Activated naive CD4-positive, alpha-beta T cell (primary cell): ENCODE data around the gene GMDS.

ENCODE experiments used
- DNase-seq, 4 experiments: peaks; one replicate each; lab custom pipeline; 2025; lab: John Stamatoyannopoulos, UW

Gene GMDS

DNA sequence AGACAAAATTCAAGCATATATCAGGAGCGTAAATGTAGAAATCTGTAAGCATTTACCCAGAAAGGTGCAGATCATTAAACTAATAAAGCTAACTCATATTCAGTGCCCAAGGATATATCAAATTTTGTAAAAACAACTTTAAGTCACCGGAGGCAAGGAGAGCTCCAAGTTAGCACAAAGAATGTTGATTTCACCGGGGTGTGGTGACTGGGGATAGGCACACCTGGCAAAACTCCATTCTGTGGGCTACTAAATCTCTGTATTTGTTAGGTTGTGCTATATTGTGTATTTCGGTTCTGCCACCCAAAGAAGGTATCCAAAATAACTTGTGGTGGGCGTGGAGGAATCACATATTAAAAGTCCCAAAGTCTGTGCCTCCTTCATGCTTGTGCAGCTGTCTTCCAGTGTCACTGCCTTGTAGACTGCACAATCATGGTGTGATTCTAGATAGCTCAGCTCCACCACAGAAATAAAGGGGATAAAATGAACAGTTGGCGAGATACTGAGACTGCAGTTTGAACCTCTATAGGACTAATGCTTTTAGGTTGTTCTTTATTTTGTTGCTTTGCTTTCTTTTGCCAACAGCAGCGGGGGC lies 111.6 kb downstream of the GMDS start:
- no peak for DNase-seq

DNA sequence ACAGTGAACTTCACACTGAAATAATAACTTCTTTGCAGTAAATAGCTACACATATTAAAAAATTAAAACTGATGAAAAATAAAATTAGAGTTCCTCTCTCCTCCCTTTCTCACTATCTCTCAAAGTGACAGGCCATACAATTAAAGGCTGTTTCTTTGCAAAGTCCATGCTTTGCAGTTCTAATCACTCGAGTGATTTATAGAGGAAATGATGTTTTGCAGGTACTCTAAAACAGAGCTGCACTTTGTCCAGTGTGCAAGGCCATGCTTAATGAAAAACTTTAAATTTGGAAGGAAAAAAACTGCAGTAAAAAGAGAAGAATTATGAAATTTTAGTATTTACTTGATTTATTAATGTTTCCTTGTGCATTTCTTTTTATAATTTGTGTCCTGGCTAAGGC lies 112.5 kb downstream of the GMDS start:
- DNase-seq = no peak

DNA sequence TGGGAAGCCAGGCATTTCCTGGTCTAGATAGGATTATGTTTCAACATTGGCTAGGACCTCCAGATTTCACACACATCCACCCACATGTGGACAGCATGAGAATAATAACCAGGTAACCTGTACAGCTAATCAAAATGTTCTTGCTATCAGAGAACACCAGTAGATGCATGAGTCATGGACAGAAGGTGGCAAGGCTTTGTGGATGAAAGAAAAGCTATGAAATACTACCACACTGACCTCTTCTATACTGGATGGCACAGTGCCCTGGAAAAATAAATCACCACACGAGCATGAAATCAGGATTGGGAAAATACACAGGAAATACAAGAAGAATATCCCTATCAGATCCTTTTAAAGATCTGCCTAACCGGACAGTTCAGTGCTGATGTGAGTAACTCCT lies 113.0 kb downstream of the GMDS start:
- DNase-seq = no peak

DNA sequence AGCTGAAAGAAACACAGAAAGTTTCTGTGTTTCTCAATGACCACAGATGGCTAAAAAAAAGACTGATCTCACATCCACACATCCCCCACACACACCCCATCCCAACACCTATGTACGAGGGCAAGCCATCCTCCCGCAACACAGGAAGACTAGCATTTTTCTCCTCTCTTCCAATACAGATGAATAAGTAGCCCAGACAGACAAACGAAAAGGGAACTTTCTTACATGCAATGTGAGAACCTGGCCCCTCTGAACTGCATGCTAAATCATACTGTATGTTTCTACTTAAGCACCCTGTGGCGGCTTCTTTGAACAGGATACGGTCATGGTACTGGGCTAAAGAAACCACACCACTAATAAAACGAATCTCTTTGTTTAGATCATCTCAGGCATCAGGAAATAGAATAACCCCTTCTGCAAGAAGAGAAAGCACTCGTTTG lies 116.2 kb downstream of the GMDS start:
- DNase-seq = no peak

DNA sequence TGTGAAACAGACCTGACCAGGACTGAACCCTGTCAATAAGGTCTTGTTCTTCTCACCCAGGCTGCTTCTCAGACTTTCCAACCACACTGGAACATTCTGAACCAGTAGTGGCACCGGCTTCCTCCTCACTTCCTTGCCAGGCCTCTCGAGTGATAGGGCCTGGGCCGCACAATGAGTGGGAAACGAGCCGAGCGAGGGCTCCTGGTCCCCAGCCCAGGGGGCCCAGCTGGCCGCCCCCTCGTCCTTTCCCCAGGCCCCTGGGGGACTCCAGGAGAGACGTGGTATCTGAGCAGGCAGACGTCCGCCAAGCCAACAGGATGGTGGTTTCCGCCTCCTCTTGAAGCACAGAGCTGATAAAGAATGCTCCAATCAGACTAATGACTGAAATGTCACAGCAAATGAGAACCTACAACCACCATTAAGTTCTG lies 117.9 kb downstream of the GMDS start:
- DNase-seq = no peak

DNA sequence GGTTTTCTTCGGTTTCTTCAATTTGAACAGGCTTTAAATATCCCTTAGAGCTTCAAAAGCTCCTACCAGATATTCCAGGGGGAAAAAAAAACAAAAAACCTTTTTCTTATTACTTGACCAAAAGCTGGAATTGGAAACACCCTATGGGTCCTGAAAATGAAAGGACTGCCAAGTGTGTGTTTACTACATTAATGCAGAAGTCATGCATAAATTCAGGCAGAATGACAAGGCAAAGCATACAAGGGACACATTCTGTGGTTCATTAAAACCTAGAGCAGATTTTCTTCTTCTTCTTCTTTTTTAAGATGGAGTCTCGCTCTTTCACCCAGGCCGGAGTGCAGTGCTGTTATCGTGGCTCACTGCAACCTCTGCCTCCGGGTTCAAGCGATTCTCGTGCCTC lies 119.1 kb downstream of the GMDS start:
- DNase-seq = no peak

DNA sequence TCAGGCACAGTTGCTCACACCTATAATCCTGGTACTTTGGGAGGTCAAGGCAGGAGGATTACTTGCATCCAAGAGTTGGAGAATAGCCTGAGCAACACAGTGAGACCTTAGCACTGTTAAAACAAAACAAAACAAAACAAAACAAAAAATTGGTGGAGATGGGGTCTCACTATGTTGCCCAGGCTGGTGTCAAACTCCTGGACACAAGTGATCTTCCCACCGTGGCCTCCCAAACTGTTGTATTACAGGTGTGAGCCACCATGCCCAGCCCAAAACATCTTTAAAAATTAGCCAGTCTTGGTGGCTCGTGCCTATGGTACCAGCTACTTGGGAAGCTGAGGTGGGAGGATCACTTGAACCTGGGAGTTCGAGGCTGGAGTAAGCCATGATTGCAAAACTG lies 120.2 kb downstream of the GMDS start:
- no peak for DNase-seq

DNA sequence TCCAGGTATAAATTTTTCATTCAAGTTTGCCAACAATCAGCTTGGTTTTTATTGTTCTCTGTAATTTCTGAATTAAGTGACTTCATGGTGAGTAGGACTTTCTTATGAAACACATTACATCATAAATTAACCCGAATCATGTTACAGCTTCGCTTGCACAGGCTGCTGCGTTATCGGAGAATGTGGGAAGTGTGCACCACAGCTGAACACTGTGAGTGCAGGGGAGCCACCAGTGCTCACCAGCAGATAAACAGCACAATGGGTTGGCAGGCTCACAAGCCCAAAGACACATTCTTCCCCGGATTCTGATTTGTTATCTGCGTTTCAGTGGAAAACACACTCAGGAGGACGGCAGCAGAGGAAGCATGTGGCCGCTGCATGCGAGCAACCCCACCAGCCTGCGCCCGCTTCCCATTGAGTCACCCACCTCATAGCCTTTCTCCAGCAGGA lies 121.1 kb downstream of the GMDS start:
- DNase-seq = no peak

DNA sequence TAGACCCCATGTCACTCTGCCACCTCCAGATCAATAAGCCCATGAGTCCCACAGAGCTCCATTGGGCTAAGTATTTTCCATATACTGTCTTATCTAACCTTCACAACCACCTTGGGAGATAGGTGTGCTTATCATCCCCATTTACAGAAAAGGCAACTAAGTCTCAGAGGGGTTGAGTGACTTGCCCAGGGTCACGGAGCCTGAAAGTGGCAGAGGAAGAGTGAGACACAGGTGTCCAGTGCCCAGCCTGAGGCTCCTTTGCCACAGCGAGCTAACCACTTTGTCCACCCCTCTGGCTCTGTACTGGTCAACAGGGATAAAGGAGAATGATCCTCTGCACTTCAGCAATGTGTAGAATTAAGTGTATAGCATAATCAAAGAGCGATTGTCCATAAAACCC lies 124.5 kb downstream of the GMDS start:
- no peak for DNase-seq

DNA sequence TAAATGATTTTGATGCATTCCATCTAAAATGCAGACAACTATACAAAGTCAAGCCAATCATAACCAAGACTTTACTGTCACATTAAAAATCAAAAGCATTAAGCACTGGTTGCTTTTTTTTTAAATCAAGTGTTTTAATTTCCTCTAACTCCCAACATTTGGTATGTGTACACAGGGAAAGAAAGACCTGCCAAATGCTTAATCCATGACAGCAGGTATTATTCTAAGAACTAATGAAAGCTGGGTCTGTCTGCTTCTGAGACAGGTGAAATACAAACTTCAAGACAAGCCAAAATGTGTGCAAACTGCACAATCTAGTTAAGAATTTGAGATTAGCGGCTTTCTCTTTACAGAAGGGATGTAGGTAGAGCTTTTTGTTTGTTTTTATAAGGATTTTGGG lies 126.1 kb downstream of the GMDS start:
- DNase-seq = no peak

DNA sequence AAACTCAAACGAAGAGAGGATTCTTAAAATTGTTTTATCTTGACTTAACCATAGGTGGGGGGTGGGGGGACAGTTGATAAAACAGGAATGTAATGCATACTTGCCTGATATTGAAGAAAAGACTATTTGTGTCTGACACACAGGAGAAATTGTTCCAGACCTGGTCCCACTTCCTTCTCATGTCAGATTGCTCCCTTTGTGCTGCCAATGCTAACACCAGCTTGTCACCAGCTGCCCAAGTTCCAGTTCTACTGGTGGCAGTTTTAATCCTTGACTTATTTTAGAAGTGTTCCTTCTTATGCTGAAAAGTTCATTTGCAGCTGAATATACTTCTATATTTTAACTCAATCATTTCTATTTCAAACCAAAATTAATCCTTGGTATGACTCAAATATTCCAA lies 127.3 kb downstream of the GMDS start:
- DNase-seq = no peak

DNA sequence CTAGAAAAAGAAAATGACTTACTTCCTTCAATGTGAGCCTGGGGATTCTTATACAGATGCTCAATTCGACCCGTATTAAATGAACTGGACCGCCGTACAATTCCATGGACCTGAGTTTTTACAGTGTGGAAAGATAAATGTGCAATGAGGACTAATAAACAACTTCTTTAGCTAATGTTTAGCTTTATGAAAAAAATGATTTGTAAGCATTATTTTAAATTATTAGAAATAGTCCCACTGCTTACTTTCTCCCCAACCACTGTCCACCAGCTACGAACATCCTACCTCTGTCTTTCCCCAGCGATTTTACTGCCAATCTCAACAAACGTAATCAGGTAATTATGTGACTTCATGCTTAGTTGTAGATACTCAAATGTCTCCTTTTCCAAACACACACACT lies 128.0 kb downstream of the GMDS start:
- DNase-seq = no peak

DNA sequence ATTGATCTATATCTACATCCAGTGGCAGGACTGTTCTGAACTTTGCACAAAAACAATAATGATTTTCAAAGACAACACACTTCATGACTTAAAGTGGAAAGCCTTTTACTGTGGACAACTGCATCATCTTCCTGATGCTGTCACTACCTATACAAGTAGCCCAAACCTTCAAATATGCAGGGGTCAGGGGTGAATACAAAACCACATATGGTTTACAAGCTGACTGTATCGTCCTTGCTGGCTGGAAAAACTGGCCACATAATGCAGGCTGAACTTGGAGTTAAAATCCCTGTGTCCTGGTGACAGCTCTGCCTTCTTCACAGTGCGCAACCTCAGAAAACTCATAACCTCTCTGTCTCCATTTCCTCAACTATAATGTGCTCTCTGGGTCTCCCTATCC lies 128.9 kb downstream of the GMDS start:
- DNase-seq = no peak

DNA sequence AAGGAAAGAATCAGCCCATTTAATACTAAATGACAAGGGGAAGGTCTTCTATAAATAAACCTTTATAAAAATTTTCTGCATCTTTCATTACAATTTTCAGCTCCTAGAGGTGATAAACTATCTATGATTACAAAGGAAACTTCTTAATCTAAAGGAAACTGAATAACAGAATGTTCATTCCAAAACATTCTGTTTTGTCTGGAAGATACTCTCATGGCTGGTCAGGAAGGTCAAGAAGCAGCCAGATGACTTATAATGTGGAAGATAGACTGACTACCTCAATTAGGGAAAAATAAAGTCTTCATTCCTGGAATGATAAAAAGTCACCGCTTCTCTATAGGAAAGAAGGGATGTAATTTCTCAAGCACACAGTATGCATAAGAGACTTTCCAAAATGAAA lies 131.3 kb downstream of the GMDS start:
- DNase-seq = no peak

DNA sequence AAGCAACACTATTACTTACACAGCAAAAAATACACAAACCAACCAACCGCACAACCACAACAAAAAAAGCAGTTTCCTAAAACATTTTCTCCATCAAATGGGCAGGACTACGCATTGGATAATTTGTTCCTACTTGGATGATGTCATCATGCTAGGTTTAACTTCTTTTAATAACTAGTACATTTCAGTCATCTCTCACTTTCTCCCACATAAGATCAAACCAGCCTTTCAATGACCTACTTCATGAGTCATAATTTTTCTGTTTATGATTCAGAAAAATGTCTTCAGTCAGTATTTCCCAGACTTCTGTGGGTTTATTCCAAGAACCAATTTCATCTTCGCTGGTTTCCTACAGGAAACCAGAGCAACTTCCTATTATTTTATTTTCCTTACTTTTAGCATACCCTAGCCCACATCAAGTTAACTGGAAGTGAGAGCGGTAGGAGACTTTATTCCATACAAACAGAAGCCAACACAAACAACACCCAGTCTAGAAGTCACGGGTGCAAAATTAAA lies 134.2 kb downstream of the GMDS start:
- no peak for DNase-seq

DNA sequence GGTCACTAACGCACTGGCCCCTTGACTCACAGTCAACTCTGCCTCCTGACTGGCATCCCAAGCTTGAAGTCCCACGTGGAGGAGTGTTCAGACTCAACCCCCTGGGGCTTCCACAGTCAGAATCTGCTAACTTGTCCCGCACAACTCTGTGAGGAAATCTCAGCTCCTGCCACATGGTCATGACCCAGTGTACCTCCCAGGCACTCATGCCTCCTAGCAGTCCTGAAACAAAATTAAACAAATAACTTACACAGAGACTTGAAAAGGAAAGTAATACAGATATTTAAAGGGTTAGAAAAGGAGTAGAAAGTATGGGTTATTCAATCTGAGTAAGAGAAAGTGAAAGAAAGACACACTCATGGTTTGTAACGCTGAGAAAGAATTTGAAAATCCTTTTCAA lies 134.9 kb downstream of the GMDS start:
- no peak for DNase-seq

DNA sequence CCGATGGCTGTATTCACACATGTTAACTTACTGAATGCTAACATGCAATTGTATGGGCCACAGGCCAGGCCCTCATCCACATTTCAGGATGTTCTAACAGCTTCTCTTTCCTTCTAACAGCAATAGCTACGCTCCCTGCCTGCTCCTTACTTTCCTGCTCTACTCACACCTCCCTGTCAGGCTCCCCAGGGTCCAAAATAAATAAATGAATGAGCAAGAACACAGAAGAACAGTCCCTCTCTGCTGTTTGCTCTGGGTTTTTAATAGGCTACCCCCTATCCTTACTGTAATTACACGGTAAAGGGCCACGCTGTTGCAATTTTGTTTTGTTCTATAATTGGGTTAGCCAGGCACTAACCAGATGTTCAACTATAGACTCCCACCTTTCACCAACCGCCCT lies 135.6 kb downstream of the GMDS start:
- no peak for DNase-seq

DNA sequence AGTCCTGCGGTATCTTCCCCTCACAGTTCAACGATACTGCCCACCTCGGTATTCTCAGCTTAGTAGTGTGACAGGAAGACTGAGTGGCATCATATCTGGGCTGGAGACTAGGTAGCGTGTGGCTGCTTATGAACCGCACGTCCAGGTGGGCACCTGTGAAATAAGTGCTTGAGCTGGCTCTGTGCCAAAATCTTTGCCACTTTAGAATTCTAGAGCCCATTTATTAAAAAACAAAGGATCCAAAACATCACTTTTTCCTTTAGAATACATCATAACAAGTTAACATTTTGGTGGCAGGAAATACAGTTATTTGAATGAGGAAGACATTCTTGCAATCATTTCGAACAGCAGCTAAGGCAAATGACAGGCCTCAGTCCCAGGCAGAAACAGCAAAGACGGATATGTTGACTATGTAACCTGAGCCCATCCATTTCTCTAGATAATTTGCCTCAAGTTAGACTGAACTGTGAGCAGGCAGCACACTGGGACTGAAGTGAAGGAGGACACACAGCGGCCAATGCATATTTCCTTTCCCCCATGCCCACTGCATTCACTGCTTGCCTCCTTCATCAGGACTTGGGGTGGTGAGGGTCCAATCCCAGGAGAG lies 136.6 kb downstream of the GMDS start:
- no peak for DNase-seq

DNA sequence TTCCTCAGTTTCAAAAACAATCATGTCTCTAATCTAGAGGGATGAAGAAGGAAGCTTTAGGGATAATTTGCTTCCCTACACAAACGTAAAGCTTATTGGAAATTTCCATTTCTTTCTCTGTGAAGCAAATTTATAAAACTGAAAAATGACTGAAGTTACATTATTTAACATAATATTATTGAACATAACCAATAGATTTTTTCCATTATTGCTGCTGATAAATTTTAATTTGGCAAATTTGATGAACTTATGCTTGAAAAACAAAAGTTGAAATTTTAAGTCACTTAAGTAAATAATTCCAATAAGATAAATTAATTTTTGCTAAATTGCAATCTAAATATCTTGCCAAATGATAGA lies 140.9 kb downstream of the GMDS start:
- DNase-seq = no peak

DNA sequence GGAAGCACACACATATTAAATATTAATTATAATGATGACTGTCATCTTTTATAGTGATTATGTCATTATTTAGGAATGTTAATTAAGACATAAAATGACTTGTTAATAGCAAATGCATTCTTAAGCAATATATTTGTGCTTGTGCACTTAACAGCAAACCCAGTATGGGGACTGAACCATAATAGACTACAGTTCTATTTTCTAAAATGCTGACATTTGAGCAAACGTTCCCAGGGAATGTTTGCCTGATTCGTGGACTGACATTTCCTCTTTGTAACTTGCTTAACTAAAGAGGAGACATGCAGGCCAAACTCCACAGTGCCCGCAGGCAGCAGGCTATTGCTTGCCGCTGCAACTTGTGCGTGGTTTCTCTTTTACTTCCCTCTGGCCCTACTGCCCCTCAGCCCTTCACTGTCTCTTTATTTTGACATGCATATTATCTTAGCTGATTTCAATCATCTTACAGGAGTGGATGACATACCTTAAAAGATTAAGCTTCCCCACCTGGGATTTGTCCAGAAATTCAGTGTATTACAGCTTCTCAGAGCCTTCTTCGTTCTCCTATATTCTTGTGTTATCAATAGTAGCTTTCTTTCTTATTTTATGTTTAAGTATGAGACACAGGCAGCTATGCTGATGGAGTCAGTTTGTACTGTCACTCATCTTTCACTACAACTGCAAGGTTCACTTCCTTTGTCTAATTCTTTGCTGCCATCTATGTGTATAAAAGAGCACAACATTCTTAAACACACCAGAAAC lies 141.5 kb downstream of the GMDS start:
- DNase-seq = no peak

DNA sequence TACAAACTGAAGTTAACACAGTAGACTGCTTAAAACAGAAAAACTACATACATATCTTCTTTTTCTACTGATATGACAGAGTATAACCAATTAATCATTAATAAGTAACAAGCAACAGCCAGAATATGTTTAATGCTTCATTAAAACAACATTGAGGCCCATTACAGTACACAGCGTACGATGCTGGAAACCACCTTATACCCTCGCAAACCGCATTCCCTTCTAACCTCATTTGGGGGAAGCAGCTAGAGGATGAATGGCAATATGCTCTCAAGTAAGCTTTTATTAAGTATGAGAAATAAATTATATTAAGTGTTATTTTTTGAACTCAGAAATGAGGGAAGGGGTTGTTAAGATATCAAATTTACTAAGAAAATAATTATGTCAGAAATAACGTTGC lies 142.4 kb downstream of the GMDS start:
- DNase-seq = no peak

DNA sequence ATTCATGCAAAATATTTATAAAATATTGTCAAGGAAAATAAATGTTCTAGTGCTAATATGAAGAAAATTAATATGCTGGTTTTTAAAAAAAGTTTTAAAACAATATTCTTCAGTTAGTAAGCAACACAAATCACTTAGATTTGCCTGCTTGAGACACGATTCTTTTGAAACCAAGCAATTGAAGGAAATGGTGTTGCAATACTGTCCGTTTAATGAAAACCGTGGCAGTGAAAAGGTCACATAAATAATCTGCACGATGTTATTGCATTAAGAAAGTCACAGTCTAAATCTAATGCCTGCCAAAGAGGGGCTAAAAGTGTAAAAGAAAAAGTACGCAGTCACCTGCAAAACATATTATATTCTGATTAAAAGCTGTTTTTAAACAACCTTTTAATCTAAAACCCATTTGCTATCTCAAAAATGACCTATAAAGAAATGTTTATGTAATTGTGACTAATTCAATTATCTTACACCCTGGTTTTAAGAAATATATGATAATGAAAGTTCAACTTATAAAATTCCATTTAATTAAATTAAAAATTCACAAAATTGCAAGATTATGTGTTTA lies 143.0 kb downstream of the GMDS start:
- DNase-seq = no peak

DNA sequence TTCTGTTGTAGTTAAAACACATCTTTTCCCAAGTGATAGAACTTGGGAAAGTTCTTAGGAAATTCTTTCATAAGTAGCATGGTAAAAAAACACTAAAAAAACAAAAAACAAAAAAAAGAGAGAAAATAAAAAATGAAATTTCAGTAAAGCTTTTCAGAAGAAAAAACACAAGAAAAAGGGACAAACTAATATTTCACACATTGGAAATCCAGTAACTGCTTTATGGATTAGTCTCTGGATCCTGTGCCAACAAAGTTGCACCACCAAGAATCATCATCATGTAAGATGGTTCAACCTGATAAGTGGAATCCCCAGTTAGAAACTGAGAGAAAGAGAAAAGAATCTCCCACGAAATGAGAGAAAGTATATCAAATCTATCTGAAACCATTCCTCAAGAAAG lies 144.2 kb downstream of the GMDS start:
- DNase-seq = no peak
